Peyer's patch (tissue), 4 donors: ENCODE data around the gene RAI2. TPM values are rescaled to one million over a fixed set of nuclear protein-coding genes. Genes with fewer than 3 reads are reported as not detected.

Source experiments
- DNase-seq, 3 donors: peaks; one replicate each; pipeline ENCODE4 v3.0.0-alpha.2; 2017 to 2019
- H3K27ac ChIP-seq, 4 donors: fragments of 200-600 bp; sonication (generic); one replicate each; pipeline ENCODE4 v1.5.1; 2016 to 2019
- H3K27me3 ChIP-seq, 2 donors: fragments of 200-600 bp; sonication (generic); one replicate each; pipeline ENCODE4 v1.5.1; 2019
- H3K36me3 ChIP-seq, 3 donors: fragments of 200-600 bp; sonication (generic); one replicate each; pipeline ENCODE4 v1.5.1; 2016 to 2019
- H3K4me1 ChIP-seq, 4 donors: fragments of 200-600 bp; sonication (generic); one replicate each; pipeline ENCODE4 v1.5.1; 2016 to 2019
- H3K4me3 ChIP-seq, 4 donors: fragments of 200-600 bp; sonication (generic); 1 replicate in 3 of 4; 2 replicates in 1 of 4; pipeline ENCODE4 v1.5.1; 2016 to 2019; ENCODE audit warnings: mild to moderate bottlenecking in 1 of 4
- H3K9me3 ChIP-seq, 4 donors: fragments of 200-600 bp; sonication (generic); one replicate each; pipeline ENCODE4 v1.5.1; 2016 to 2019; ENCODE audit warnings: mild to moderate bottlenecking in 1 of 4
- CTCF ChIP-seq, 6 experiments: fragments of 450-650 bp in 4 of 6; fragments of 200-600 bp in 2 of 6; sonication (generic) in 1 of 6; IDR thresholded peaks; one replicate each; pipeline ENCODE4 v1.5.1; 2017 to 2019; ENCODE audit warnings: antibody characterized with exemption in 6 of 6, mild to moderate bottlenecking in 3 of 6, moderate library complexity in 1 of 6
- POLR2A ChIP-seq, 2 donors: fragments of 450-650 bp; IDR thresholded peaks; one replicate each; pipeline ENCODE4 v1.5.1; 2017; ENCODE audit warnings: antibody characterized with exemption in 2 of 2, mild to moderate bottlenecking in 2 of 2, moderate library complexity in 2 of 2
- total RNA-seq, 4 donors: library from RNA; depleted of rRNA; stranded (reverse); fragments of >200 nt; gene quantifications; one replicate each; pipeline ENCODE4 v1.1.0, GENCODE V29; 2016

RAI2 gene
- total RNA-seq, 4 donors from 2014 or later = 5.4 to 25.6 (median 9.9) TPM

DNA sequence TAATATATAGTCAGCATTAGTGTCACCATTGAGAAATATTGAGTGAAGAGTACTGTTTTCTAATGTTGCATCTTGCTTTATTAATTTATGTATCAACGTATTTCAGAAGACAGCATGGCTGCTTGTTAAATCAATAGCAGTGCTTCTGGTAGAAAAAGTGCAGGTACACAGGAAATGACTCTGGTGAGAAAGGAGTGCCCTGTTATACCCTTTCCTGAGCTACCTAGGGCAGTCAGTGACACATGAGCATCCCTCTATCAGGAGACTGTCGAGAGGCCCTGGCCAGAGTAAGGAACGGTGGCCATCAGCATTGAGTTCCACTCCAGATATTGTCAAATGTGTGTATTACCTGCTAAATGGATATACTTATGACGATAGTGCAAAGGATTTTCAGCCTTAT, 81.7 kb downstream of the RAI2 start:
- TF ChIP-seq POLR2A (IDR thresholded peaks at IDR 0.05) (no peak), CTCF (IDR thresholded peaks at IDR 0.05) (no peak)
- Histone ChIP-seq H3K9me3 (no peaks in the 10 kb centered on the region), H3K27me3 (no peaks in the 10 kb centered on the region), H3K36me3 (no peaks in the 10 kb centered on the region), H3K27ac (no peak overlapping the region), H3K4me1 (no peaks in the 10 kb centered on the region), H3K4me3 (no peak overlapping the region)
- no peak for DNase-seq

GRCh38 chrX:17778997-17779396, 82.1 kb downstream of the RAI2 start:
- no peaks in the 10 kb centered on the region for H3K36me3 ChIP-seq
- H3K9me3 ChIP-seq = no peaks in the 10 kb centered on the region
- H3K27ac ChIP-seq = no peak overlapping the region

DNA sequence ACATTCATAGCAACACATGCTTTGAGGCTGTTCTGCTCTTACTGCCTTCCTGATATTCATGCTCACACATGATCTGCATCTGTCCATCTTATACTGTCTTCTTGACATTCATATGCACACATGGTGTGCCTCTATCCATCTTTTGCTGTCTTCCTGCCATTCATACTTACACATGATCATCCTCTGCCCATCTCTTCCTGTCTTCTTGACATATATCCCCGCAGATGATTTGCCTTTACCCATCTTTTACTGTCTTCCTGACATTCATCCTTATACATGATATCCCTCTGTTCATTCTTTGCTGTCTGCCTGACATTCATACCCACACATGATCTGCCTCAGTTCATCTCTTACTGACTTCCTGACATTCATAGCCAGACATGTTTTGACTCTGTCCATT, 87.0 kb downstream of the RAI2 start:
- Histone ChIP-seq H3K4me3 (no peak overlapping the region), H3K9me3 (no peaks in the 10 kb centered on the region), H3K27me3 (no peaks in the 10 kb centered on the region), H3K36me3 (no peaks in the 10 kb centered on the region), H3K27ac (no peak overlapping the region), H3K4me1 (no peaks in the 10 kb centered on the region)
- TF ChIP-seq CTCF (IDR thresholded peaks at IDR 0.05) = no peak
- TF ChIP-seq POLR2A (IDR thresholded peaks at IDR 0.05) = no peak
- no peak for DNase-seq

More at GRCh38 chrX:17778997-17779396, 82.1 kb downstream of the RAI2 start:
- Histone ChIP-seq H3K27me3 (no peaks in the 10 kb centered on the region), H3K4me3 (no peak overlapping the region), H3K4me1 (no peaks in the 10 kb centered on the region)
- no peak for DNase-seq
- TF ChIP-seq POLR2A (IDR thresholded peaks at IDR 0.05) (no peak), CTCF (IDR thresholded peaks at IDR 0.05) (no peak)

DNA sequence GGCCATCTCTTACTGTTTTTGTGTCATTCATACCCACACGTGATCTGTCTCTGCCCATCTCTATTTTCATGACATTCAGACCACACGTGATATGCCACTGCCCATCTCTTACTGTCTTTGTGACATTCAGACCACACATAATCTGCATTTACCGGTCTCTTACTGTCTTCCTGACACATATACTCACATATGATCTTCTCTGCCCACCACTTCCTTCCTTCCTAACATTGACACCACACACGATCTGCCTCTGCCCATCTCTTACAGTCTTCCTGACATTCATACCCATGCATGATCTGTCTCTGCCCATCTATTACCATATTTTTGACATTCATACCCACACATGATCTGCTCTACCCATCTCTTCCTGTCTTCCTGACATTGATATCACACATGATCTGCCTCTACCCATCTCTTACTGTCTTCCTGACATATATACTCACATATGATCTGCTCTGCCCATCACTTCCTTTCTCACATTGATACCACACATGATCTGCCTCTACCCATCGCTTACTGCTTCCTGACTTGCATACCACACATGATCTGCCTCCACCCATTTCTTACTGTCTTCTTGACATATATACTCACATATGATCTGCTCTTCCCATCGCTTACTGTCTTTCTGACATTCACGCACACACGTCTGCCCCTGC, 87.7 kb downstream of the RAI2 start:
- DNase-seq = no peak
- H3K9me3 ChIP-seq = no peaks in the 10 kb centered on the region
- no peaks in the 10 kb centered on the region for H3K36me3 ChIP-seq
- H3K4me1 ChIP-seq = no peaks in the 10 kb centered on the region
- no peak overlapping the region for H3K4me3 ChIP-seq
- no peak overlapping the region for H3K27ac ChIP-seq
- TF ChIP-seq CTCF (IDR thresholded peaks at IDR 0.05) = no peak
- TF ChIP-seq POLR2A (IDR thresholded peaks at IDR 0.05) = no peak
- H3K27me3 ChIP-seq = no peaks in the 10 kb centered on the region

DNA sequence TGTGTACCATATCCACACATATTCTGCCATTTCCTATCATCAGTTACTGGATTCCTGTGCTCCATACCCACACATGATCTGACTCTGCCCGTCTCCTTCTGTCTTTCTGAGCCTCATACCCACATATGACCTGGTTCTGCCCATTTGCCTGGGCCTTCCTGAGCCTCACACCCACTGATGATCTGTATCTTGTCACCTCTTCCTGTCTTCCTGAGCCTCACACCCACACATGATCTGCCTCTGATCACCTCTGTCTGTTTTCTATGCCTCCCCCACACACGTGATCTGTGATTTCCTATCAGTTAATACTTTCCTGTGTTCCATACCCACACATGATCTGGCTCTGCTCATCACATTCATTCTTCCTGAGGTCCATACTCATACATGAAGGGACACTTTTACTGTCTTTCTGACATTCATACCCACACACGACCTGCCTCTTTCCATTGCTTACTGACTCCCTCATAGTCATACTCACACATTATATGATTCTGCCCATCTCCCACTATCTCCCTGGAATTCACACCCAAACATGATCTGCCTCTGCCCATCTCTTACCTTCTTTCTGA, 91.3 kb downstream of the RAI2 start:
- no peak for DNase-seq
- H3K4me1 ChIP-seq = no peaks in the 10 kb centered on the region
- TF ChIP-seq POLR2A (IDR thresholded peaks at IDR 0.05) = no peak
- no peak for TF ChIP-seq CTCF (IDR thresholded peaks at IDR 0.05)
- H3K4me3 ChIP-seq = no peak overlapping the region
- H3K36me3 ChIP-seq = no peaks in the 10 kb centered on the region
- no peaks in the 10 kb centered on the region for H3K9me3 ChIP-seq
- H3K27me3 ChIP-seq = no peaks in the 10 kb centered on the region
- no peak overlapping the region for H3K27ac ChIP-seq
